ENCODE measurements around the gene ABI1.

ABI1 gene

DNA sequence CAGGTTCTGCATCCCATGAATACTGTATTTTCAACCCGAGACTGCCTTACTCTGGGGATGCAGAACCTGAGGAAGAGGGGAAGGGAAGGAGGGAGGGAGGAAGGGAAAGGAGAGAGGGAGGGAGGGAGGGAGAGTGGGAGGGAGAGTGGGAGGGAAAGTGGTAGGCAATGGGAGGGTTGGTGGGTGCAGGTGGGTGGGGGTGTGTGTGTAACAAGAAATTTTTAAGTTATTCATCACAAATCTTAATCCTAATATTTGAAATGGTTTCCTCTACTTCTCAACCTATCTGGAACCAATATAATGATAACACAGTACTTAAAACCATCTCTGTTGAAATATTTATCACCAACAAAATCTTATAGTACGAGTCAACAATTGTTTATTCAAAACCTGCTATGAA is 95.2 kb downstream of the ABI1 start:
- DNase-seq (ENCODE audit: low read depth), result no peak

DNA sequence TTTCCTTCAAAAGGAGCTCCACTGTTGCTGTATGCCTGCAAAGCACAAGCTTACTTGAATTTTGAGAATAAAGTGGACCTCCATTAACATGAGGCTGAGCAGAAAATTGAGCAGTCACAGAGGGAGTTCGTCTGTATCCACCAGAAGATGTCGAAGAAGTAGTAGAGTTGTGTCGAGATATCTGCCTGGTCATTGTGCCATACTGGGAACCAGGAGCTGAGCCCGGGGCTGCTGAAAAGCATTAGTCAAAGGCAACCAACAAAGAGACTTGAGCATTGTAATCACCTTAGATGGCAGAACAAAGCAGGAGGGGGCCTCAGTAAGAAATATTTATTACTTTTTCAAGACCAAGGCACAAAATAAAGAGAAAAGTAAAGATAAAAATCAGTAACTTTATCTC is 101.8 kb downstream of the ABI1 start:
- no peak for DNase-seq (ENCODE audit: low read depth)

DNA sequence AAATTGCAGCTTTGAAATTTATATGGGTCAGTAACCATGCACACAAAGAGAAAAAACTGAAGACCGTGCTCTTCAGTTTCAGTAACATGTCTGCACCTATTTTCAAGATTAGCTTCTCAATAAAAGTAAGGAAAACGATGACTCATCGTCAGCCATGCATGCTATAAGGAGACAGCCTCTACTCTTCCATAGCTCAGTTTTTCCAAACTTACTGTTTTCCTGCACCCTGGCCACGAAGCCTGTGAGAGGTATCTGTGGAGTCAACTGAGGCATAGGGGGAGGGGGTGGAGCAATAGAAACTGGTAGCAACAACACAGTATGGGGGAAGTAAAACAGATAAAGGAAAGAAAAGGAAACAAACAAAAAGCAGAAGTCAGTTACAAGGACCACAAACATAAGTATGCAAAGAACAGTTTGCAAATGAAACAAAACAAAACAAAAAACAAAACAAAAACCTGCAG is 105.3 kb downstream of the ABI1 start:
- DNase-seq (ENCODE audit: low read depth), result peak; percentile 11

DNA sequence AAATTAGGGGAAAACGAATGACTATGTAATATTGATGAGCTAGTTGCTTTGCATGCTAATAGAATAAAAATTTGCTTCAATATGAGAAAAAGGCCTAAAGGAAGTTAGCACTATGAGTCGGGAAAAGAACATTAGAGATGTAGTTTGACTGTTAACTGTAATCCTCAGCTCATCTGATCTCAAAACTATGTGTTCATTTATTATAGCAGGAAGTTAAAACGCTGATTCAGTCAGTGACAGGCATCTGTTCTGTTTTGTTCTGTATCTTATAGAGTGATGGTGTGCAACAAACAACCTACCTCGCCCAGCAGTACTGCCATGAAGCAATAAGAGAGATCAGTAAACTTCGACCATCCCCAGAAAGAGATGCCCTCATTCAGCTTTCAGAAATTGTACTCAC is 114.7 kb downstream of the ABI1 start:
- no peak for DNase-seq (ENCODE audit: low read depth)

DNA sequence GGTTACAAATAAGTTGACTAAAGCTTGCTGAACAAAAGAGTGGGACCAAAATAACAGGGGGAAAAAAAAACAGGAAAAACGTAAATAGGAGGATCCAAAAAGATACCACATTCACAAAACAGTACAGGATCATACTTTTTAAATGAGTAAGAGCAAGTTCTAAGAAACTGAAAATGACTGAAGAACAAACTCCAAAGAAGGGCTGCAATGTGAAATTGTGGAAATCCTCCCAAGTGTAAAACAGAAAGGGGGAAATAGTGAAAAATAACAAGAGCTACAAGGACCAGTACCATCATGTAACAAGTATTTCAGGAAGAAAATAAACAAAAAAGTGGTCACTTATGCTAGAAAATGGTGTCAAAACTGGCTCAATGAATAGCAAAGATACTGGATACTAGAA is 116.9 kb downstream of the ABI1 start:
- DNase-seq (ENCODE audit: low read depth), result no peak

DNA sequence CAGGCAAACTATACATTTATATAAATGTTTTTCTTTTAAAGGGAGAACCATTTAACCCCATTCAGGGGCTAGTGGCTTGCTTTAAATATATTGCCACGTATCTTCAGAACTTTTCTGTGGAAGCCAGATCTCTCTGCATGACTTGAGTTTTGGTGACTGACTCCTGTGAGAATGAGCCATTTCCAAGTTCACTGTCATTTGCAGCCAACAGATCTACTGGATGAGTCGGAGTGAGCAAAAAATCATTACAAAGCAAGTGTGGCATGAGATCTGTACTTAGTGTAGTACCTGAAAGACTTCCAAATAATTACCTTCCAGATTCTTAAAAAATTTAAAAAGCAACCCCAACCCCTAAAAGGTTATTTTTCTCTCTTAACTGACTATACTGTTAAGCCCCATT is 117.7 kb downstream of the ABI1 start:
- peak; percentile 13 for DNase-seq (ENCODE audit: low read depth)

DNA sequence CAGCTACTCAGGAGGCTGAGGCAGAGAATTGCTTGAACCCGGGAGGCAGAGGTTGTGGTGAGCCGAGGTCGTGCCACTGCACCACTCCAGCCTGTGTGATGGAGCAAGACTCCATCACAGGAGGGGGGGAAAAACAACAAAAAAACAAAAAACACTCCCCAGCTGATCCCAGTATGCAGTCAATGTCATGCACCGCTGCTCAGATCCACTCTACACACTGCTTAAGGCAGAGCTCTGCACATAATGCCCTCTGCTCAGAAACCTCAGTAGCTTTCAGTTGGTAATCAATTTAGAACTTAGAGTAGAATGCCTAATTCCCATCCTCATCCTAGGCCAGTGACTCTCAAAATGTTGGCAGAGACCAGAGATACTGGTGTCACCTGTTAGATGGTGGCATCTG is 119.4 kb downstream of the ABI1 start:
- no peak for DNase-seq (ENCODE audit: low read depth)

DNA sequence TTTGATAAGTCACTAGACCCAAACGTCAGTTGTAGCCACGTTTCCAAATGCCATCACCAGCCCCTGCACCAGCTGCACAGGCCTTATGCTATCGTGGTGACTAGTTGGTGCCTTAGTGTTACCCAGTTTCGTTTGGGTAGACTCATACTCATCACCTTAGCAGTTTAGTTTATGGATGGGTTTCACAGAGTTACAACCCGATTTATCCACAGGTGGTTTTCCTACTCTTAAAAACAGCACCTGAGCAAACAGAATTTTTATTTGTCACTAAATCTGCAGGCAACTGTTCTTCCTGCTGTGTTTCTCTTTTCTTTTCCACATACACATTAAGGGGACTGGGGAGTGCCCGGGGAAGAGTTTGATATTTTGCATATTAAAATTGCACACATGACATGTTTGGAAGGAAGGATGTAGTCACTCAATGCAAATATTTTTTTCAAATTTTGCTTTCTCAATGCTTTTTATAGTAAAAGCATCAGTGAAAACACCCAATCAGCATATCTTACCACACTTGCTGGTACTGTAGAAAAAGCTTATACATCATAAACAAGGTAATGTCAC is 121.6 kb downstream of the ABI1 start:
- no peak for DNase-seq (ENCODE audit: low read depth)

DNA sequence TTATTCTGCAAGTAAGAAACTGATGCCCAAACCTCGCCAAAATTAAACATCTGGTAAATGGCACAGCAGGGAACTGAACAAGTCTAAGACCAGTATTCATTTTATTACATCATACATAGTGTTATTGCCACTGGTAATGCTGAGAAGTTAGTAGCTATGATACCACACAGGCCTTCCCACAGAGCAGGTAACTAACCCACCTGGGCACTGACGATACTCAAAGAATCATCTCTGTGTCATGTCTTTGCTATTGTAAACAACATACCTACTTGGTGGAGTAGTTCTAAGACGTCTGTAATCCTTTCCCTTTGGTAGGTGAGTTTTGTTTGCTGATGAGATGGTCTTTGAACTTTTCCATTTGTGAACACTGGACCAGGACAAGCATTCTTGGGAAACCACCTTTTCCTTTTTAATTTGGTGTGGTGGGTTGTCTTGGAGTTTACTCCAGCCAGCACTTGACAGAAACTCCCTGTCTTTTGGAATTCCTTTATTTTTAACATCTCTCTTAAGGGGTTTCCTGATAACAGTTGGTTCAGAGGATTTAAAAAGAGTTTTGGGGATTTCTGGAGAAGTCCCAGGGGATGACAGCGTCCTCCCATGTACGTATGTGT is 122.4 kb downstream of the ABI1 start:
- no peak for DNase-seq (ENCODE audit: low read depth)

DNA sequence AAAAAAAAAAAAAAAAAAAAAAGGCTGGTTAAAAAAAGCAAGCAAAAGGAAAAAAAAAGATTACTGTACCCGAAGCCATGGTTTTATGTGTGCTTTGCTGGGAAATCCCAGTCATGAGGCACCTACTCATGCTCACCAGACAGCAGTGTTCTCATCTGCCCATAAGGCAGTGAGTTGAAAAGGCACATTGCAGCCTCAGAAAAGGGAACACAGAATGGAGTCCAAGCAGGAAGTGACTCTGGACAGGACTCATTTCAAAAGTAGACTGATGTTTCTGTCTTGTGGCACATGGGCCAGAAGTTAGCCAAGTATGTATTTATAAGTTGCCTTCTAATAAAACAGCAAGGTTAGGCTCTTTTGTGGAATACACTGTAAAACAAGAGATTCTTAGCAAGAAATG is 123.0 kb downstream of the ABI1 start:
- DNase-seq (ENCODE audit: low read depth), result peak; percentile 66

DNA sequence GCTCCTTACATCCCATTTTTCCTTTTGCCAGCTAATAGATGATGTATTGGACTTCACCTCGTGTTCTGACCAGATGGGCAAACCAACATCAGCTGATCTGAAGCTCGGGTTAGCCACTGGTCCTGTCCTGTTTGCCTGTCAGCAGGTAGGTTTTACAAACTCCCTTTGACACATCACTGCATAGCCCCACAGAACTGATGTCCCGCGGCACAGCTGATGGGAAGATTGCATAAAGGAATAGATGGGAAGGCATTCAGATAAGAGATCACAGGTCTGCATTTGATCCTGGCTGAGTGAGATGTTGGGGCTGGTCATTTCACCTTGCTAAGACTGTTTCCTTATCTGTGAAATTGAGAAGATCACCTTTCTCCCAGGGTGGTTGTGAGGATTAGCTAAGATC is 125.3 kb downstream of the ABI1 start:
- no peak for DNase-seq (ENCODE audit: low read depth)

DNA sequence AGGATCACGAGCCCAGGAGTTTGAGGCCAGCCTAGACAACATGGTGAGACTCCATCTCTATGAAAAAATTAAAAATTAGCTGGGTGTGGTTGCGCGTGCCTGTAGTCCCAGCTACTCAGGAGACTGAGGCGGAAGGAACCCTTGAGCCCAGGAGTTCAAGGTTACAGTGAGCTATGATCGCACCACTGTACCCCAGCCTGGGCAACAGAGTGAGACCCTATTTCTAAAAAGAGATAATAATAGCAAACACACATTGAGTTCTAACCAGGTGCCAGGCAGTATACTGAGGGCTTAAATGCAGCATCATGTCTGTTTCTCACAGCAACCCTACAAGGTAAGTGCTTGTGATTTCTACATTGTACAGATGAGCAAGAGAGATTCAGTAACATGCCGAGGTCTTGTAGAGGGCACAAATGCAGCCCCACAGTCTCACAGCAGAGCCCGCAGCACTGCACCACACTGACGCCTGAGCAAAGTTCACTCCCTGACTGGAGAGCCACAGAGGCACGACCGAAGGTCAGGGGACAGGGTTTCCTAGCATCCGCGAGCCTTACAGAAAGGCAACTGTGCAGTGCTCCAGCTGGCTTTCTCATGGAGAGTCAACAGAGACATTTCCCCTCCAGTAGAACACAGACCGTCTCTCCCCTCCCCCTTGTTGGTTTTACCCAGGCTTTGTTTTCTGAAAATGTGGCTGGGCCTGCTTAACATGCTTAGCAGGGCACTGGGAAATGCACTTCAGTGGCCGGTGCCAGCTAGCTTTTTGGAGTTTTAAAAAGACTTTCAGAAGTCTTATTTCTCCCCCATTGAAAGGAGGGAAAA is 126.8 kb downstream of the ABI1 start:
- DNase-seq (ENCODE audit: low read depth), result no peak

DNA sequence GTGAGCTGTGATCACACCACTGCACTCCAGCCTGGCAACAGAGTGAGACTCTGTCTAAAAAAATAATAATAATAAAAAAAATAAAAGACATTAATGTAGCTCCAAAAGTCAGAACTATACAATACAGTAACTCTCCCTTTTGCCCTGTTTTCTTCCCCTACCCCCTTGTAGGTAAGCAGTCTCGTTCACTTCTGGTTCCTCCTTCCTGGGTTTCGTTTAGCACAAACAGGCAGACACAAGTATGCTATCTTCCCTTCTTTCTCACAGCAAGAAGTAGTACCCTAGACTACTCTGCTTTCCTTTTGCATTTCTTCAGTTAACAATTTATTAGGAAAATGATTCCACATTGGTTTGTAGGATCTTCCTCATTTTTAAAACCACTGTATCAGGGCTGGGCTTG is 130.2 kb downstream of the ABI1 start:
- DNase-seq (ENCODE audit: low read depth), result no peak

DNA sequence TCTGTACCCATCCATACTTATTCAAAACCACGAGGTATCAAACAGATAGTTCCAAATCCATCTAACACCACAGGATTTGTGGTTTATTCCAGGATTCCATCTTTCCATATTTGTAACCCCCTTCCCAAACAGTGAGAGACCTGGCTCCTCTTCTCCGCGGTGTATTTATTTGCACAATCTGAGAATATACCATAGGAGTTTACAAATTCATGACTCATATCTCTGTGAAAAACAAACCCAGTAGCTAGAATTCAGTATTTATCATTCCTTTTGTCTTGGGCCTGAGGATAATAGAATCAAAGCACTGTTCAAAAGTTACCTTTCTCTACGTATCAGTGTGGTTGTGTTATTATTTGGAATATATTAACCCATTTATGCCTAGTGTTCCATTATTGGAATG is 131.4 kb downstream of the ABI1 start:
- DNase-seq (ENCODE audit: low read depth), result no peak

DNA sequence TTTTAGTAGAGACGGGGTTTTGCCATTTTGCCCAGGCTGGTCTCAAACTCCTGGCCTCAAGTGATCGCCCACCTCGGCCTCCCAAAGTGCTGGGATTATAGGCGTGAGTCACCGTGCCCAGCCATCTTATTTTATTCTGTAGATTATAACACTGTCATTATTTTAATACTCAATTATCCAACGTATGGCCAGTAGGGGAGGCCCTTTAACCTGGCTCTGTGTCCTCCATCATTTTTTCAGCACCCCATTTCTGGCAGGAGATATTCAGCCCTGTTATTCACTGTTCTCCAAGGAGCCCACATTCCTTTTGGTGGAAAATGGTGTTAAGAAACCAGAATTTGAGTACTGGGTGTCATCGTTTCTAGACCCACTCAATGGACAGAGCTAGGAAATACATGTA is 131.8 kb downstream of the ABI1 start:
- no peak for DNase-seq (ENCODE audit: low read depth)

DNA sequence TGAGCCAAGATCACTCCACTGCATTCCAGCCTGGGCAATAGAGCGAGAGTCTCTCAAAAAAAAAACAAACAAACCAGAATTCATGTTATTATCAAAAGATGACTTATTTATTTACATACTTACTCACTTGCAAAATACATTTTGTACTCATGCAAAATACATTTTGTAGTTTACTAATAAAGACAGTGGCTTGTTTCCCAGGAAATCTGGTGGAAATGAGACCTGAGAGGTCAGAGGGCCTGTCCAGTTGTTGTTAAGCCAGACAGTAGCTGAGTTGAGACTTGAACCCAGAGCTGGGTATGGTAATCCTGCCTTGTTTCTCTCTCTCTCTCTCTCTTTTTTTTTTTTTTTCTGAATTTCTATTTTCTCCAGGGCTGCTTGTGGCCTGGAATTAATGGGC is 133.8 kb downstream of the ABI1 start:
- DNase-seq (ENCODE audit: low read depth), result no peak

DNA sequence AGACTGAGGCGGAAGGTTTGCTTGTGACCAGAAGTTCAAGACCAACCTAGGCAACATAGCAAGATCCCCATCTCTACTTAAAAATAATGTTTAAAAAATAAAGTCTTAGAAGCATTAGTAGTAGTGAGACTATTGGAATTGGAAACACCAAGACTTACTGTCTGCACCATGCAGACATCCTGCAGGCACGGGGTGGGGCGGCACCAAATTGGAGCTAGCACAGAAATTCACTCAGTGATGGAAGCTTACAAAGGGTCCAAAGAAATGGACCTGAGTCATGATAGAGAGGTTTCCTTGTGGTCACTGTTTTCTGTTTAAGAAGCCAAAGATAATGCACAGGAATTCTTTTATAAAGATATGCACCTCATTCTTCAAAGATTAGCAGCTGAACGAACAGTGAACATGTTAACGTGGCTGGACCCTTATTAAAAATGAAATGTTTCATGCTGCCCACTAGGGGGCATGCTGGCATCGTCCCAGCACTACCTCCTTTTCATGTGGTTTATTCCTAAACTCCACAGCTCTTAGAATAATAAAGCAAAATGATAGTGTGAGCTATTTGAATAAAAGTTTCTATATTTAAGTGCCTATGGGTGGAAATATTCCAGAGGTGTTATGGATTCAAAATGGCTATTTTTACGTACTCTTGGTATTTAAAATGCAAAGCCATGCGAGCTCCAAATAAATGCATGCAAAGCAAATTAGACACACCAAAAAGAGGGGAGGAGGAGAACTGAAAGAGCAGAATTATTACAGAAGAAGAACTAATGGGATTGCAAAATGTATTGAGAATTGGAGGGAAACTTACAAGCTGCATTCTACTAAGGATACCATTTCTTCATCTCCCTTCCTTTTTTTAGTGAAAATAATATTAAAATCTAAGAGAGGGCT is 134.7 kb downstream of the ABI1 start:
- peak; percentile 38 for DNase-seq (ENCODE audit: low read depth)

DNA sequence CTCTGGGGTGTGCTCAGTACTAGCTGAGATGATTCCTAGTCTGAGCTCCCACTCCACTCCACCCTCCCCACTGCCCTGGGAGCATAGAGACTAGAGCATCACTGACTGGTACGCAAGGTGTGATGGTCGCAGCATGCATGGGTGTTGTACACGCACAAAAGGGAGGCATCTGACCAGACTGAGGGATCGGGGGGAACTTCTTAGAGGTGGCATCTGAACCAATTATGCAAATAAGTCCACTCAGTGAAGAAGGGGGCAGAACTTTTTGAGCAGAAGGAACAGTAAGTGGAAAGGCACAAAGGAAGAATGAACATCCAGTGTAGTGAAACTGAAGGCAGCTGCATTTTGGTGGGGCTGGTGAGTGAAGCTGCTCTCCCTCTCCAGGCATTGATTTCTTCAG is 137.7 kb downstream of the ABI1 start:
- DNase-seq (ENCODE audit: low read depth), result no peak

DNA sequence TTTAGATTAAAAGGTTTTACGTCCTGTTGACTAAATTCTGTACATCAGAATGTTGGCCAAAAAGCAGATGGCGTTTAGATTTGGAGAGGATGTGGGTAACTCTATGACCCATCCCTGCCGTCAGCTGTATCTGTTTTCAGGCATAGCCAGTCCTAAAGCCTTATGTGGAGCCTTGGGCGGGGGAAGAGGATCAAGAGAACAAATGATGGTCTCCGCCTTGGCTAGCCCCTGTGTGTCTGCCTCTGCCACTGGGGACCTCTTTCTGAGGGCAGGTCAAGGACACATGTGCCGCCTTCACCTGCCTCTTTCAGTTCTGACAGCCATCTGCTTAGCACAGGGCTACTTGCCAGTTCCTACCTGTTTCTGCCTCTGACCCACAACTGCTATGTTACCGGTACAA is 139.2 kb downstream of the ABI1 start:
- no peak for DNase-seq (ENCODE audit: low read depth)

DNA sequence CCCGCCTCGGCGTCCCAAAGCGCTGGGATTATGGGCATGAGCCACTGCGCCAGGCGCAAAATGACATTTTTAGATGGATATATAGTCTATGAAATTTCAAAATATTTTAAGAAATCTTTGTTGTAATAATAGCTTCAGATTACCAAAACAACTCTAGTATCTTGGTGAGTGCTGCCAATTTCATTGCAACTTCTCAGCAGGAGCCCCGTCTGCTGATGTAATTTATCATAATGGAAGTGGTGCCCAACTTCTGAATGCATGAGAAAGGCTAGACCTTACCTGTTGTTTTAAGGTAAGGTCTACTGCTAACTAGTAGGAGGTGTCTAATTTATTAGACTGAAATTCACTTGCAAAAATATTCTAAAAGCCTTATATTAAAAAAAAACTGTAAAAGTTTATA is 143.3 kb downstream of the ABI1 start:
- DNase-seq (ENCODE audit: low read depth), result no peak

DNA sequence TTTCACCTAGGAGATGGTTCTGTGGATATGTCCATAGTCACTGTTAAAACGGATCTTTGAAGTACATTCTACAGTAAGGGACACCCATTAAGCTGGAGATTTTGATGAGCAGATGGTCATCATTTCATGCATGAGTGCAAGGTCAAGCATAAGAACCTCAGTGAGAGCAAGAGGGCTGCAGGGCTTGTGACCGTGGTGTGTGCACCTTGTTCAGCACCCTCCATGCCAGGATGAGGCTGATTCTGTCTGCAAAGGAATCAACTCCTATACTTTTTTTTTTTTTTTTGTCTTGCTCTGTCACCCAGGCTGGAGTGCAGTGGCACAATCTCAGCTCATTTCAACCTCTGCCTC is 145.6 kb downstream of the ABI1 start:
- DNase-seq (ENCODE audit: low read depth), result no peak

DNA sequence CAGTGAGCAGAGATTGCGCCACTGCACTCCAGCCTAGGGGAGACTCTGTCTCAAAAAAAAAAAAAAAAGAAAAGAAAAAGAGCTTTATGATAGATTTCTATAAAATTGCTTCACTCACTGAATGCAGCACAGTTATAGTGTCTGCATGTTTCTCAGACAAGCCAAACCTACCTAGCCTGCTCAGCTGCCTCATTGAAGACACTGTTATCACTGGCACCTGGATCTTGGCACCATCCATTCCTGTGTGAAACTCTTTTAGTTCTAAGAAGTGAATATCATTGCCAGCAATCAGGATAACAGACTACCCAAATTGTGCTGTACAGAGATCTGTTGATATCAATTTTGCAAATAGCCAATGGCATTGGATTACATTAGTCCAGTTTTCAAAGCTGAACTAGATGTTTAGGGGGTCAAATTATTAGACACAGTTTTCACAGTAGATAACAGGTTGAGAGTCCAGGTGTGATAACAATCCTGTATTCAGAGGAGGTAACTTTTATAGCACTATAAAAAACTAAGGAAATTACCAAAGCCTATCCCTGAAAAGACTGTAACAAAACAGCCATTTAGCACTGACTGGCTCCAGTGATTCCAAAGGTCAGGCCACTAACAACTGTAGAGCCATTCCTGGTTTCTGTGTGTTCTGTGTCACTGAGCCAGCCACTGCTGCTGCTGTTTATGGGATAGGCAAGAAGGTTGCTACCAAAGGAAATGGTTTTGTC is 146.2 kb downstream of the ABI1 start:
- no peak for DNase-seq (ENCODE audit: low read depth)
